SU-DHL-6 (cell line): Measurements from ENCODE around the gene SLC39A6.
A peak's percentile ranks its signal among the peaks of the same experiment; 100 is the strongest.

Experiments used
- H2AFZ ChIP-seq: fragments of 200-600 bp; sonication (generic); 2 replicates; pipeline ENCODE4 v1.6.1; 2014; ENCODE audit warnings: low read depth, mild to moderate bottlenecking, moderate library complexity, mixed read lengths, antibody characterized with exemption, low read length; ENCODE audit not compliant: severe bottlenecking
- H3F3A ChIP-seq: fragments of 200-600 bp; shearing (Covaris generic); 2 replicates; pipeline ENCODE4 v1.6.0; 2016; ENCODE audit warnings: antibody characterized with exemption, mild to moderate bottlenecking; ENCODE audit not compliant: insufficient read depth
- H3K27ac ChIP-seq: fragments of 200-600 bp; sonication (generic); 2 replicates; pipeline ENCODE4 v1.5.1; 2016; ENCODE audit warnings: low read depth, mild to moderate bottlenecking, low read length, moderate library complexity, mixed read lengths
- H3K27me3 ChIP-seq: fragments of 200-600 bp; sonication (generic), shearing (Covaris generic); 2 replicates; pipeline ENCODE4 v1.6.0; 2014; ENCODE audit warnings: mild to moderate bottlenecking, low read length
- H3K36me3 ChIP-seq: fragments of 200-600 bp; sonication (generic); 2 replicates; pipeline ENCODE4 v1.6.1; 2014; ENCODE audit warnings: mild to moderate bottlenecking, low read length, mixed read lengths
- H3K4me2 ChIP-seq: fragments of 300-600, 200-600 bp; shearing (Covaris generic), sonication (generic); 2 replicates; pipeline ENCODE4 v1.6.0; 2014; ENCODE audit warnings: low read length, low read depth, mild to moderate bottlenecking; ENCODE audit not compliant: poor library complexity, severe bottlenecking
- H3K4me3 ChIP-seq: fragments of 200-600 bp; sonication (generic); 2 replicates; pipeline ENCODE4 v1.5.1; 2014; ENCODE audit warnings: antibody characterized with exemption, low read length, mild to moderate bottlenecking, mixed read lengths; ENCODE audit not compliant: insufficient read depth, poor library complexity, severe bottlenecking
- H3K79me2 ChIP-seq: fragments of 200-600 bp; sonication (generic); 2 replicates; pipeline ENCODE4 v1.6.1; 2014; ENCODE audit warnings: mild to moderate bottlenecking, low read length, moderate library complexity; ENCODE audit not compliant: insufficient read depth
- H3K9ac ChIP-seq: fragments of 200-600 bp; sonication (generic); 2 replicates; pipeline ENCODE4 v1.7.0; 2014; ENCODE audit warnings: mild to moderate bottlenecking, low read length
- H3K9me2 ChIP-seq: fragments of 200-600 bp; sonication (generic); replicated peaks from 2 replicates; pipeline ENCODE4 v1.6.1; 2014; ENCODE audit warnings: low read length; ENCODE audit not compliant: insufficient read depth
- H3K9me3 ChIP-seq: fragments of 200-600 bp; sonication (generic); 2 replicates; pipeline ENCODE4 v1.6.1; 2014; ENCODE audit warnings: low read length, mixed read lengths; ENCODE audit not compliant: insufficient read depth
- H4K20me1 ChIP-seq: fragments of 200-600 bp; sonication (generic); 2 replicates; pipeline ENCODE4 v1.6.1; 2014; ENCODE audit warnings: low read depth, mild to moderate bottlenecking, antibody characterized with exemption, low read length, moderate library complexity, mixed read lengths
- CTCF ChIP-seq: fragments of 200-600 bp; sonication (generic); IDR thresholded peaks from one replicate; pipeline ENCODE4 v1.5.1; 2017; ENCODE audit warnings: antibody characterized with exemption, mild to moderate bottlenecking, low read length, moderate library complexity; ENCODE audit not compliant: insufficient read depth, poor library complexity, severe bottlenecking
- EZH2phosphoT487 ChIP-seq: fragments of 200-600 bp; sonication (generic), shearing (Covaris generic); conservative IDR thresholded peaks from 2 replicates; pipeline ENCODE4 v1.6.1; 2018; ENCODE audit warnings: mild to moderate bottlenecking, antibody characterized with exemption, low read length, moderate library complexity, mixed read lengths

The SLC39A6 gene

GRCh38 chr18:36153771-36154170 is 24.6 kb upstream of the SLC39A6 start:
- Histone ChIP-seq H4K20me1 (no peaks in the 10 kb centered on the region), H3K27ac (no peak overlapping the region), H3K9ac (no peak overlapping the region), H3K9me3 (no peaks in the 10 kb centered on the region), H3F3A (peaks cover 16% of the 10 kb centered on the region), H3K9me2 (no peaks in the 10 kb centered on the region), H3K4me3 (no peak overlapping the region), H3K4me2 (no peak overlapping the region), H2AFZ (no peak overlapping the region), H3K79me2 (no peaks in the 10 kb centered on the region), H3K36me3 (peaks cover 41% of the 10 kb centered on the region), H3K27me3 (no peaks in the 10 kb centered on the region)
- TF ChIP-seq EZH2phosphoT487 = no peak
- no peak for TF ChIP-seq CTCF

DNA sequence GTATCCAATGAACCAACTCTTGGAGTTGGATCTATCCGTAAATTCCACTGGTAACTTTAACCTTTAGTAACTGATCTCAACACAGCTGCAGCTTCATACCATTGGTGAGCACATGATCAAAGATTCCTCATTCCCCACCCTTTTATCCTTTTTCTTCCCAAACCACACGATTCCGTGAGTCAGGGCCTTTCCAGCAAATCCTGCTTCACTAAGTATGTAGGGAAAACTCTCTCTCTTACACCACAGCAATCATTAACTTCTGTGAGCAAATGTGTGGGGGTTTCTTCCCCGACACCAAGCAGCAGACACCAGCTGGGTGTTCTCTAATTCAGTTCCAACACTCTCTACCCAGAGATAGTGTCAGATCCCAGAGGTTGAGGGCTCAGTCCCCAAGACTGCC is 24.1 kb upstream of the SLC39A6 start:
- H3F3A ChIP-seq = peaks cover 17% of the 10 kb centered on the region
- TF ChIP-seq EZH2phosphoT487 = no peak
- H3K79me2 ChIP-seq = no peaks in the 10 kb centered on the region
- no peak overlapping the region for H3K4me2 ChIP-seq
- no peaks in the 10 kb centered on the region for H3K27me3 ChIP-seq
- peaks cover 37% of the 10 kb centered on the region for H3K36me3 ChIP-seq
- no peak overlapping the region for H3K9ac ChIP-seq
- no peaks in the 10 kb centered on the region for H3K9me3 ChIP-seq
- H3K9me2 ChIP-seq = no peaks in the 10 kb centered on the region
- H2AFZ ChIP-seq = no peak overlapping the region
- H3K27ac ChIP-seq = no peak overlapping the region
- no peak overlapping the region for H3K4me3 ChIP-seq
- H4K20me1 ChIP-seq = no peaks in the 10 kb centered on the region

- no peaks in the 10 kb centered on the region for H3K9me3 ChIP-seq
- no peak overlapping the region for H2AFZ ChIP-seq
- no peaks in the 10 kb centered on the region for H4K20me1 ChIP-seq
- H3K36me3 ChIP-seq = peaks cover 34% of the 10 kb centered on the region
- H3K9ac ChIP-seq = no peak overlapping the region
- H3K27ac ChIP-seq = no peak overlapping the region
- no peak for TF ChIP-seq CTCF
- no peak for TF ChIP-seq EZH2phosphoT487
- no peaks in the 10 kb centered on the region for H3K79me2 ChIP-seq
- H3K4me3 ChIP-seq = no peak overlapping the region
- no peaks in the 10 kb centered on the region for H3K27me3 ChIP-seq
- peaks cover 17% of the 10 kb centered on the region for H3F3A ChIP-seq
- H3K9me2 ChIP-seq = no peaks in the 10 kb centered on the region
- H3K4me2 ChIP-seq = no peak overlapping the region
These were observed 23.6 kb upstream of the SLC39A6 start for GRCh38 chr18:36152781-36153180.

GRCh38 chr18:36149514-36150289 is 20.6 kb upstream of the SLC39A6 start:
- Histone ChIP-seq H3K9ac (peak overlapping the region; percentile 49), H2AFZ (peak overlapping the region; percentile 45), H3K4me2 (peak overlapping the region; percentile 86), H3K79me2 (no peaks in the 10 kb centered on the region), H4K20me1 (no peaks in the 10 kb centered on the region), H3F3A (peaks cover 27% of the 10 kb centered on the region), H3K9me2 (no peaks in the 10 kb centered on the region), H3K36me3 (peaks cover 28% of the 10 kb centered on the region), H3K9me3 (no peaks in the 10 kb centered on the region), H3K4me3 (peak overlapping the region; percentile 36), H3K27me3 (no peaks in the 10 kb centered on the region), H3K27ac (peak overlapping the region; percentile 98)
- no peak for TF ChIP-seq EZH2phosphoT487
- TF ChIP-seq CTCF = no peak
